ENCODE data around the gene PLCB1. TPM values are rescaled to one million over a fixed set of nuclear protein-coding genes. Genes with fewer than 3 reads are reported as not detected.

The PLCB1 gene
- total and polyA plus RNA-seq, 10 of the 15 experiments (the other 5 are each of a cell fraction or from before 2014, with no cell fraction given): 0.05 to 5.3 (median 0.17) TPM; not detected in 1

DNA sequence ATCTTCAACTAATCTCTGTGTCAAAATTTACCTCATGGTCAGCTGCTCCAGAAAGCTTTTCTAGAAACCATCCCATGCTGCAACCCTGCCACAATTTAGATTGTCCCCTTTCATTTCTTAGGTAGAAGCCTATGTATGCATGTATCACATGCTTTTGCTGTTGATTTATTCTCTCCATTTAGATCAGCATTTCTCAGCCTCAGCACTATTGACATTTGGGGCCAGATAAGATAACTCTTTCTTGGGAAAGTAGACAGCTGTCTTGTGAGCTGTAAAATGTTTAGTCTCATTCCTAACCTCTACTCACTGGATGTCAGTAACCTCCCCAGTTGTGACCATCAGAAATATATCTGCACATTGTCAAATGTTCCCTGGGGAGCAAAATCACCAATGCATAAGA, 99.0 kb downstream of the PLCB1 start (continued):
- TF ChIP-seq, protein P1, sequence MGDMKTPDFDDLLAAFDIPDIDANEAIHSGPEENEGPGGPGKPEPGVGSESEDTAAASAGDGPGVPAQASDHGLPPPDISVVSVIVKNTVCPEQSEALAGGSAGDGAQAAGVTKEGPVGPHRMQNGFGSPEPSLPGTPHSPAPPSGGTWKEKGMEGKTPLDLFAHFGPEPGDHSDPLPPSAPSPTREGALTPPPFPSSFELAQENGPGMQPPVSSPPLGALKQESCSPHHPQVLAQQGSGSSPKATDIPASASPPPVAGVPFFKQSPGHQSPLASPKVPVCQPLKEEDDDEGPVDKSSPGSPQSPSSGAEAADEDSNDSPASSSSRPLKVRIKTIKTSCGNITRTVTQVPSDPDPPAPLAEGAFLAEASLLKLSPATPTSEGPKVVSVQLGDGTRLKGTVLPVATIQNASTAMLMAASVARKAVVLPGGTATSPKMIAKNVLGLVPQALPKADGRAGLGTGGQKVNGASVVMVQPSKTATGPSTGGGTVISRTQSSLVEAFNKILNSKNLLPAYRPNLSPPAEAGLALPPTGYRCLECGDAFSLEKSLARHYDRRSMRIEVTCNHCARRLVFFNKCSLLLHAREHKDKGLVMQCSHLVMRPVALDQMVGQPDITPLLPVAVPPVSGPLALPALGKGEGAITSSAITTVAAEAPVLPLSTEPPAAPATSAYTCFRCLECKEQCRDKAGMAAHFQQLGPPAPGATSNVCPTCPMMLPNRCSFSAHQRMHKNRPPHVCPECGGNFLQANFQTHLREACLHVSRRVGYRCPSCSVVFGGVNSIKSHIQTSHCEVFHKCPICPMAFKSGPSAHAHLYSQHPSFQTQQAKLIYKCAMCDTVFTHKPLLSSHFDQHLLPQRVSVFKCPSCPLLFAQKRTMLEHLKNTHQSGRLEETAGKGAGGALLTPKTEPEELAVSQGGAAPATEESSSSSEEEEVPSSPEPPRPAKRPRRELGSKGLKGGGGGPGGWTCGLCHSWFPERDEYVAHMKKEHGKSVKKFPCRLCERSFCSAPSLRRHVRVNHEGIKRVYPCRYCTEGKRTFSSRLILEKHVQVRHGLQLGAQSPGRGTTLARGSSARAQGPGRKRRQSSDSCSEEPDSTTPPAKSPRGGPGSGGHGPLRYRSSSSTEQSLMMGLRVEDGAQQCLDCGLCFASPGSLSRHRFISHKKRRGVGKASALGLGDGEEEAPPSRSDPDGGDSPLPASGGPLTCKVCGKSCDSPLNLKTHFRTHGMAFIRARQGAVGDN (IDR thresholded peaks at IDR 0.05): no peak
- TF ChIP-seq RAD51 (IDR thresholded peaks at IDR 0.05) (no peak), BCL11A (IDR thresholded peaks at IDR 0.05; ENCODE audit: low read depth, low read length) (no peak), HCFC1 (IDR thresholded peaks at IDR 0.05; ENCODE audit: low read length) (no peak)

DNA sequence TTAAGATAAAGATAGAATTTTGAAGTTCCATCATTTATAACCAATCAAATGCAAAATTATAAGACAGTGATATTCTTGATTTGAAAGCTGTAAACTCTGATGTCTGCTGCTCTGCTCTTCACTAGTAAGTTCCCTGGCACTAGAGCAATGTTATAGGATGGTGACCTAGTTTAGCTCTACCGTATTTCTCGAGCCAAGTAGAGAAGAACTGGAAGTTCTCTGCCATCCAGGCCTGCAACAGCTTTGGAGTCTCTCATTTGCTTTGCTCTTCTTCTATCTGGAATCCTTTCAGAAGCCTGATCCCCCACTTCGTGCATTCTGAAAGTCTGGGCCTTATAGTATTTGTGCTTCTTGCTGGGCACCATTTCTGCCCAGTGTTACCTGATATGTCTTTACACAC, 100.3 kb downstream of the PLCB1 start:
- in situ Hi-C loops (cut with MboI) (no loop called here), intact Hi-C loops (cut with micrococcal nuclease; ENCODE audit: unreplicated experiment) (no loop called here)
- H4K20me1 ChIP-seq (ENCODE audit: control insufficient read depth, insufficient read depth): no peaks in the 10 kb centered on the region
- DNase-seq (ENCODE audit: low read depth, low spot score) (no peak), ATAC-seq (no peak), FAIRE-seq (no peak)
- CTCF ChIA-PET: interaction anchor here (0.9 kb wide), 1 partner anchor 189 kb away, joined by 6 read pairs; no protein-coding TSS in a partner anchor
- no peak overlapping the region for H3K9ac ChIP-seq (ENCODE audit: control insufficient read depth, insufficient read depth, low read length)
- SMC1A ChIA-PET (ENCODE audit: uncharacterized antibody, unreplicated experiment): interaction anchor here (0.5 to 1.4 kb wide), 3 partner anchors 11 to 431 kb away, joined by 3 to 5 read pairs (median 3); no protein-coding TSS in a partner anchor
- no peak overlapping the region for H3K4me2 ChIP-seq (ENCODE audit: control insufficient read depth, insufficient read depth)
- no peaks in the 10 kb centered on the region for H3K27me3 ChIP-seq (replicated peaks in 1 of 2; ENCODE audit: control insufficient read depth in 2 of 2, insufficient read depth in 2 of 2, low read length in 1 of 2)
- H3K27ac ChIP-seq (ENCODE audit: control insufficient read depth, insufficient read depth): no peak overlapping the region
- no peak overlapping the region for H3K4me3 ChIP-seq
- no TSS peak for BruUV-seq (replicated peaks)
- no peaks in the 10 kb centered on the region for H3K9me3 ChIP-seq (replicated peaks; ENCODE audit: control insufficient read depth, insufficient read depth, low read length)
- no peaks in the 10 kb centered on the region for H3K4me1 ChIP-seq (ENCODE audit: control insufficient read depth, insufficient read depth, low read length)
- H3K79me2 ChIP-seq (ENCODE audit: control insufficient read depth, insufficient read depth, low read length): no peaks in the 10 kb centered on the region
- RAD21 ChIA-PET (ENCODE audit: unreplicated experiment): no interaction called here
- POLR2A ChIA-PET: no interaction called here
- H3K36me3 ChIP-seq (ENCODE audit: control insufficient read depth in 2 of 2, insufficient read depth in 2 of 2, low read length in 1 of 2): no peaks in the 10 kb centered on the region
- no peak overlapping the region for H2AFZ ChIP-seq (ENCODE audit: control insufficient read depth, low read depth, low read length)
- WGBS (ENCODE audit: insufficient coverage, insufficient replicate concordance, low lambda C conversion rate, missing lambda C conversion rate): 2% methylated on average over 3 of the region's 3 CpGs
- TF ChIP-seq BRCA1 (IDR thresholded peaks at IDR 0.05; ENCODE audit: low read depth, low read length): no peak
- TF ChIP-seq SIX5 (IDR thresholded peaks at IDR 0.05; ENCODE audit: low read depth, low read length, severe bottlenecking): no peak
- no peak for TF ChIP-seq SMC3 (IDR thresholded peaks at IDR 0.05; ENCODE audit: borderline replicate concordance, low read length)
- TF ChIP-seq RAD51 (IDR thresholded peaks at IDR 0.05): no peak
- no peak for TF ChIP-seq SP1 (IDR thresholded peaks at IDR 0.05; ENCODE audit: low read depth, low read length)
- TF ChIP-seq POLR2AphosphoS2 (IDR thresholded peaks at IDR 0.05; ENCODE audit: low read depth, low read length): no peak
- TF ChIP-seq, protein P2, sequence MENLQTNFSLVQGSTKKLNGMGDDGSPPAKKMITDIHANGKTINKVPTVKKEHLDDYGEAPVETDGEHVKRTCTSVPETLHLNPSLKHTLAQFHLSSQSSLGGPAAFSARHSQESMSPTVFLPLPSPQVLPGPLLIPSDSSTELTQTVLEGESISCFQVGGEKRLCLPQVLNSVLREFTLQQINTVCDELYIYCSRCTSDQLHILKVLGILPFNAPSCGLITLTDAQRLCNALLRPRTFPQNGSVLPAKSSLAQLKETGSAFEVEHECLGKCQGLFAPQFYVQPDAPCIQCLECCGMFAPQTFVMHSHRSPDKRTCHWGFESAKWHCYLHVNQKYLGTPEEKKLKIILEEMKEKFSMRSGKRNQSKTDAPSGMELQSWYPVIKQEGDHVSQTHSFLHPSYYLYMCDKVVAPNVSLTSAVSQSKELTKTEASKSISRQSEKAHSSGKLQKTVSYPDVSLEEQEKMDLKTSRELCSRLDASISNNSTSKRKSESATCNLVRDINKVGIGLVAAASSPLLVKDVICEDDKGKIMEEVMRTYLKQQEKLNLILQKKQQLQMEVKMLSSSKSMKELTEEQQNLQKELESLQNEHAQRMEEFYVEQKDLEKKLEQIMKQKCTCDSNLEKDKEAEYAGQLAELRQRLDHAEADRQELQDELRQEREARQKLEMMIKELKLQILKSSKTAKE (IDR thresholded peaks at IDR 0.05; ENCODE audit: low read depth, poor library complexity, severe bottlenecking): no peak
- no peak for TF ChIP-seq HDAC6 (IDR thresholded peaks at IDR 0.05; ENCODE audit: unreplicated experiment)
- no peak for TF ChIP-seq JUND (IDR thresholded peaks at IDR 0.05; ENCODE audit: low read depth, low read length)
- no peak for TF ChIP-seq JUNB (IDR thresholded peaks at IDR 0.05)
- no peak for TF ChIP-seq RBBP5 (conservative IDR thresholded peaks at IDR 0.05)
- TF ChIP-seq, protein P3, sequence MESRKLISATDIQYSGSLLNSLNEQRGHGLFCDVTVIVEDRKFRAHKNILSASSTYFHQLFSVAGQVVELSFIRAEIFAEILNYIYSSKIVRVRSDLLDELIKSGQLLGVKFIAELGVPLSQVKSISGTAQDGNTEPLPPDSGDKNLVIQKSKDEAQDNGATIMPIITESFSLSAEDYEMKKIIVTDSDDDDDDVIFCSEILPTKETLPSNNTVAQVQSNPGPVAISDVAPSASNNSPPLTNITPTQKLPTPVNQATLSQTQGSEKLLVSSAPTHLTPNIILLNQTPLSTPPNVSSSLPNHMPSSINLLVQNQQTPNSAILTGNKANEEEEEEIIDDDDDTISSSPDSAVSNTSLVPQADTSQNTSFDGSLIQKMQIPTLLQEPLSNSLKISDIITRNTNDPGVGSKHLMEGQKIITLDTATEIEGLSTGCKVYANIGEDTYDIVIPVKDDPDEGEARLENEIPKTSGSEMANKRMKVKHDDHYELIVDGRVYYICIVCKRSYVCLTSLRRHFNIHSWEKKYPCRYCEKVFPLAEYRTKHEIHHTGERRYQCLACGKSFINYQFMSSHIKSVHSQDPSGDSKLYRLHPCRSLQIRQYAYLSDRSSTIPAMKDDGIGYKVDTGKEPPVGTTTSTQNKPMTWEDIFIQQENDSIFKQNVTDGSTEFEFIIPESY (IDR thresholded peaks at IDR 0.05): no peak
- TF ChIP-seq STAT3 (IDR thresholded peaks at IDR 0.05; ENCODE audit: low read depth, low read length): no peak
- TF ChIP-seq NBN (IDR thresholded peaks at IDR 0.05): no peak
- no peak for TF ChIP-seq IKZF1 (conservative IDR thresholded peaks at IDR 0.05)
